Thymus (tissue), 11 donors: ENCODE results near the gene PDE6H. TPM values are rescaled to one million over a fixed set of nuclear protein-coding genes. Genes with fewer than 3 reads are reported as not detected.

ENCODE experiments used
- DNase-seq, 9 donors: peaks; one replicate each; pipeline ENCODE4 v3.0.0-alpha.2; 2013; ENCODE audit warnings: low spot score in 9 of 9, low read depth in 6 of 9, missing footprints in 1 of 9
- H3K27ac ChIP-seq, 2 donors: one replicate each; pipeline ENCODE4 v1.5.1; 2013; ENCODE audit warnings: control low read depth in 1 of 2, low read depth in 1 of 2, low read length in 1 of 2, mild to moderate bottlenecking in 1 of 2, moderate library complexity in 1 of 2
- H3K27me3 ChIP-seq, 2 donors: one replicate each; pipeline ENCODE4 v1.5.1; 2013; ENCODE audit warnings: low read length in 1 of 2; ENCODE audit not compliant: control insufficient read depth in 2 of 2, insufficient read depth in 1 of 2
- H3K36me3 ChIP-seq, 2 donors: one replicate each; pipeline ENCODE4 v1.5.1; 2013; ENCODE audit warnings: low read length in 1 of 2, mild to moderate bottlenecking in 1 of 2, moderate library complexity in 1 of 2; ENCODE audit not compliant: control insufficient read depth in 2 of 2, insufficient read depth in 2 of 2
- H3K4me1 ChIP-seq, 2 donors: one replicate each; pipeline ENCODE4 v1.5.1; 2013; ENCODE audit warnings: low read length in 2 of 2; ENCODE audit not compliant: control insufficient read depth in 2 of 2, insufficient read depth in 2 of 2
- H3K4me3 ChIP-seq, 2 donors: one replicate each; pipeline ENCODE4 v1.5.1; 2013; ENCODE audit warnings: low read length in 2 of 2, control low read depth in 1 of 2, mild to moderate bottlenecking in 1 of 2
- H3K9me3 ChIP-seq, 2 donors: one replicate each; pipeline ENCODE4 v1.5.1; 2013; ENCODE audit warnings: low read length in 1 of 2, mild to moderate bottlenecking in 1 of 2; ENCODE audit not compliant: control insufficient read depth in 2 of 2, insufficient read depth in 1 of 2
- WGBS: extraction: QIAGEN DNeasy Blood & Tissue Kit; methylation state at CpG from one replicate; pipeline ENCODE4 v1.1.7; 2013; 5-methylcytosine and 5-hydroxymethylcytosine counted together
- polyA plus RNA-seq: library from polyadenylated mRNA; stranded (reverse); fragments of 200-250 nt; gene quantifications from one replicate; pipeline ENCODE4 v1.2.3, GENCODE V29; 2013
- total RNA-seq: library from RNA; stranded (reverse); fragments of 120-200 nt; gene quantifications from one replicate; pipeline ENCODE4 v1.2.4, GENCODE V29; 2013
- donor health status: healthy.

Gene PDE6H
- total and polyA plus RNA-seq, 2 donors: 0.19 TPM; not detected in 1

DNA sequence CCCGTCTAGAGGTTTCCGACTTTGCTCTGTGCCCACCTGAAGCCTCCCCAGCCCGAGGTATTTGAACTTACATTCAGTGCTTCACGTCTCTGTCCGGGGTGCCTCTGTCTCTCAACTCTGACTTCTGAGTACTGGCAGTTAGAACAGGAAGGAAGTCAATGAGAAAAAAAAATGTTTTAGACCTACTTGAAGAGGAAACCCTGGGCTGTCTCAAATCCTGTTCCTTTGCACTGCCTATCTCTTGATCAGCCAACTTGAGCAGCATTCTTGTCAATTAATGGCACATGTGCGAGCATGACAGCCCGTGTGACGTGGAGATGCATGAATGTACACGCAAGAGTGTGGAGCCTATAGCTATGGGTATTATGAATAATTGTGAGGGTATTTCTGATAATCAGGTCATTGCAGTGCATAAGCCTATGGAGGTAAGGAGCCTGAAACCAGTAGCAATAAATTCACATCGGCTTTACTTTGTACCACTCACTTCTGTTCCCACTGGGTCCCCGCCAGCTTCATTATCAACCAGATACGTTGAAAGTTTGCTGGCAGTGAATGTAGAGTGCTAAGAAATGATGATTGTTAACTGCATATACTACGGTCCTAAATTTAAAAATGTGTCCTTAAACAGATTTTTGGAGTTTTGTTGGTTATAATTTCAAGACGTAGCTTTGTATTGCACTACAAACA lies 11.2 kb upstream of the PDE6H start, which contains the start of gene ARHGDIB:
ARHGDIB (minus strand) TSS at position 136 of the 687 bp plus-strand sequence. CDS start 10,889 bp downstream, outside the sequence.
- Histone ChIP-seq H3K36me3 (peaks cover 9 to 15% of the 10 kb centered on the region in 2 donors), H3K9me3 (no peaks in the 10 kb centered on the region), H3K4me3 (peak within 1 kb of the TSS; percentile 91), H3K4me1 (peaks cover 12 to 34% of the 10 kb centered on the region in 2 donors), H3K27me3 (no peaks in the 10 kb centered on the region), H3K27ac (peak within 1 kb of the TSS; percentile 99)
- WGBS: 4% methylated on average over 14 of the region's 14 CpGs
- peak in 8 of 9 donors; percentile 75 to 97 (median 92) for DNase-seq

- WGBS: 41% methylated on average over 3 of the region's 3 CpGs
- Histone ChIP-seq H3K4me1 (peaks cover 9 to 30% of the 10 kb centered on the region in 2 donors), H3K4me3 (peak overlapping the region; percentile 91), H3K27ac (peak overlapping the region; percentile 59 to 99), H3K27me3 (no peaks in the 10 kb centered on the region), H3K36me3 (peaks cover 9 to 12% of the 10 kb centered on the region in 2 donors), H3K9me3 (no peaks in the 10 kb centered on the region)
- peak in 2 of 9 donors; percentile 28 to 67 for DNase-seq
Observed at GRCh38 chr12:14962153-14962539, 10.7 kb upstream of the PDE6H start.

- Histone ChIP-seq H3K9me3 (no peaks in the 10 kb centered on the region), H3K27me3 (no peaks in the 10 kb centered on the region), H3K4me1 (peaks cover 4 to 24% of the 10 kb centered on the region in 2 donors), H3K36me3 (peaks cover 3 to 6% of the 10 kb centered on the region in 2 donors), H3K27ac (peak overlapping the region; percentile 22 to 99), H3K4me3 (no peak overlapping the region)
- 87% methylated on average over 3 of the region's 3 CpGs for WGBS
- peak in 1 of 9 donors; percentile 45 for DNase-seq
Observed at GRCh38 chr12:14962797-14963196, 10.0 kb upstream of the PDE6H start.

GRCh38 chr12:14963520-14963919 lies 9.3 kb upstream of the PDE6H start:
- peaks cover 0 to 20% of the 10 kb centered on the region in 2 donors for H3K4me1 ChIP-seq
- H3K27ac ChIP-seq: peak overlapping the region in 1 of 2 donors; percentile 99
- DNase-seq: no peak
- no peaks in the 10 kb centered on the region for H3K9me3 ChIP-seq
- 94% methylated on average over 7 of the region's 7 CpGs for WGBS
- H3K36me3 ChIP-seq: no peaks in the 10 kb centered on the region
- H3K27me3 ChIP-seq: no peaks in the 10 kb centered on the region
- H3K4me3 ChIP-seq: no peak overlapping the region

DNA sequence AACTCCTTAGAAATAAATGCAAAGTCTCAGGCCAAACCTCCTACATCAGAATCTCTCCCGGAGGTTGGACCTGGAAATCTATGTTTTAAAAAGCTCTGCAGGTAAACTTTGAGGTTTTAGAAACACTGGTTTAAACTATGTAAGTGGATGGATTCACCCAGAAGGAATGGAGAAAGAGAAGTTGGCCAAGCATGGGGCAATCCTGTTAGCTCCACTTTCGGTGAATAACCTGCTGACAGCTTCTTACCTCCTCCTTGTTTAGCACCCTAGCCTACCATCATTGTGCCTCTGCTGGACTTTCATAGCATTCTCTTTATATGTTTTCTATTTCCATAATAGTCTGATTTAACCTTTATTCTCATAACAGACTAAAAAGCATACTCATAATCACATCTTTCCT lies 8.4 kb upstream of the PDE6H start:
- no peaks in the 10 kb centered on the region for H3K27me3 ChIP-seq

GRCh38 chr12:14965221-14965620 lies 7.6 kb upstream of the PDE6H start:
- Histone ChIP-seq H3K9me3 (no peaks in the 10 kb centered on the region), H3K27me3 (no peaks in the 10 kb centered on the region), H3K36me3 (no peaks in the 10 kb centered on the region), H3K27ac (no peak overlapping the region), H3K4me3 (no peak overlapping the region), H3K4me1 (peaks cover 0 to 13% of the 10 kb centered on the region in 2 donors)
- WGBS: 98% methylated on average over 2 of the region's 2 CpGs
- no peak for DNase-seq

More for the DNA sequence above, 8.4 kb upstream of the PDE6H start:
- H3K4me1 ChIP-seq: peaks cover 0 to 13% of the 10 kb centered on the region in 2 donors
- H3K36me3 ChIP-seq: no peaks in the 10 kb centered on the region
- no peaks in the 10 kb centered on the region for H3K9me3 ChIP-seq
- H3K4me3 ChIP-seq: no peak overlapping the region
- no peak overlapping the region for H3K27ac ChIP-seq
- WGBS: over 99% methylated on average over 2 of the region's 2 CpGs
- DNase-seq: no peak

- 93% methylated on average over 3 of the region's 3 CpGs for WGBS
- H3K4me1 ChIP-seq: peaks cover 0 to 8% of the 10 kb centered on the region in 2 donors
- no peak overlapping the region for H3K4me3 ChIP-seq
- DNase-seq: no peak
- H3K9me3 ChIP-seq: no peaks in the 10 kb centered on the region
- H3K27ac ChIP-seq: no peak overlapping the region
- H3K36me3 ChIP-seq: no peaks in the 10 kb centered on the region
- no peaks in the 10 kb centered on the region for H3K27me3 ChIP-seq
Observed at GRCh38 chr12:14968478-14968877, 4.4 kb upstream of the PDE6H start.

- Histone ChIP-seq H3K27me3 (no peaks in the 10 kb centered on the region), H3K4me1 (peaks cover 0 to 8% of the 10 kb centered on the region in 2 donors), H3K9me3 (no peaks in the 10 kb centered on the region), H3K27ac (no peak overlapping the region), H3K4me3 (no peak overlapping the region), H3K36me3 (no peaks in the 10 kb centered on the region)
- no peak for DNase-seq
- 84% methylated on average over 4 of the region's 4 CpGs for WGBS
Observed at GRCh38 chr12:14970473-14970872, 2.4 kb upstream of the PDE6H start.

- Histone ChIP-seq H3K9me3 (no peaks in the 10 kb centered on the region), H3K27ac (no peak overlapping the region), H3K36me3 (no peaks in the 10 kb centered on the region), H3K27me3 (no peaks in the 10 kb centered on the region), H3K4me1 (peaks cover 2 to 11% of the 10 kb centered on the region in 2 donors), H3K4me3 (no peak overlapping the region)
- no peak for DNase-seq
- 88% methylated on average over 3 of the region's 3 CpGs for WGBS
Observed at GRCh38 chr12:14974633-14975032, 1.8 kb downstream of the PDE6H start.
